GM23338 (cell line): Measurements from ENCODE around the gene RFNG.

ENCODE experiments used
- CREB1 ChIP-seq: fragments of 250-450 bp; sonication (Bioruptor Pico); IDR thresholded peaks from 2 replicates; pipeline ENCODE4 v1.5.0; 2020; ENCODE audit warnings: low read depth, mild to moderate bottlenecking, moderate library complexity
- EZH2 ChIP-seq: fragments of 200-600 bp; sonication (generic); IDR thresholded peaks from one replicate; pipeline ENCODE4 v1.8.0; 2017; ENCODE audit warnings: antibody characterized with exemption, mild to moderate bottlenecking, low read depth; ENCODE audit not compliant: unreplicated experiment
- EZH2phosphoT487 ChIP-seq: fragments of 200-600 bp; sonication (generic); IDR thresholded peaks from one replicate; pipeline ENCODE4 v1.8.1; 2018; ENCODE audit warnings: antibody characterized with exemption; ENCODE audit not compliant: unreplicated experiment
- JUNB ChIP-seq: IDR thresholded peaks from one replicate; pipeline ENCODE4 v1.6.1; 2016; ENCODE audit warnings: antibody characterized with exemption; ENCODE audit not compliant: unreplicated experiment
- NANOG ChIP-seq: IDR thresholded peaks from 2 replicates; pipeline ENCODE4 v1.6.1; 2016; ENCODE audit warnings: antibody characterized with exemption, borderline replicate concordance
- POLR2AphosphoS5 ChIP-seq: IDR thresholded peaks from 2 replicates; pipeline ENCODE4 v1.6.1; 2016; ENCODE audit warnings: antibody characterized with exemption, low read depth
- ZNF114 ChIP-seq: fragments of 250-450 bp; sonication (Bioruptor Pico); IDR thresholded peaks from 2 replicates; pipeline ENCODE4 v1.5.0; 2020; ENCODE audit warnings: mild to moderate bottlenecking, moderate library complexity
- ZNF331 ChIP-seq: fragments of 250-450 bp; sonication (Bioruptor Pico); IDR thresholded peaks from 2 replicates; pipeline ENCODE4 v1.5.0; 2020; ENCODE audit warnings: low read depth, mild to moderate bottlenecking, moderate library complexity
- TF ChIP-seq, protein P1 (sequence below), 2 experiments: fragments of 200-600 bp in 1 of 2; sonication (generic) in 1 of 2; conservative IDR thresholded peaks; 2 replicates each; pipeline versions ENCODE4 v1.5.1 to v1.6.1; 2016 to 2017; ENCODE audit warnings: antibody characterized with exemption in 2 of 2, low read depth in 2 of 2, mild to moderate bottlenecking in 2 of 2, moderate library complexity in 1 of 2
- TF ChIP-seq, protein P2 (sequence below): IDR thresholded peaks from one replicate; pipeline ENCODE4 v1.6.1; 2018; ENCODE audit warnings: antibody characterized with exemption; ENCODE audit not compliant: unreplicated experiment

DNA sequence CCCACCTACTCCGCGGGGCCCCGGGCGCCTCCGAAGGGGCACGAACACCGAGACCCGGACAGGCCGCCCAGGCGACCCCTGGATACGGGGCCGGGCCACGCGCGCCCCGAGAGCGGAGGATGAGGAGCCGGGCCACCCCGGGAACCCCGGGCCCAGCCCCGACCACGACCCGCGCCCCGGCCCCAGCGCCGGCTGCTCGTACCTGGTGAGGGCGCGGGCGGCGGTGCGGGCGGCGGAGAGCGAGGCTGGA is 46.2 kb upstream of the RFNG start:
- TF ChIP-seq, protein P1, sequence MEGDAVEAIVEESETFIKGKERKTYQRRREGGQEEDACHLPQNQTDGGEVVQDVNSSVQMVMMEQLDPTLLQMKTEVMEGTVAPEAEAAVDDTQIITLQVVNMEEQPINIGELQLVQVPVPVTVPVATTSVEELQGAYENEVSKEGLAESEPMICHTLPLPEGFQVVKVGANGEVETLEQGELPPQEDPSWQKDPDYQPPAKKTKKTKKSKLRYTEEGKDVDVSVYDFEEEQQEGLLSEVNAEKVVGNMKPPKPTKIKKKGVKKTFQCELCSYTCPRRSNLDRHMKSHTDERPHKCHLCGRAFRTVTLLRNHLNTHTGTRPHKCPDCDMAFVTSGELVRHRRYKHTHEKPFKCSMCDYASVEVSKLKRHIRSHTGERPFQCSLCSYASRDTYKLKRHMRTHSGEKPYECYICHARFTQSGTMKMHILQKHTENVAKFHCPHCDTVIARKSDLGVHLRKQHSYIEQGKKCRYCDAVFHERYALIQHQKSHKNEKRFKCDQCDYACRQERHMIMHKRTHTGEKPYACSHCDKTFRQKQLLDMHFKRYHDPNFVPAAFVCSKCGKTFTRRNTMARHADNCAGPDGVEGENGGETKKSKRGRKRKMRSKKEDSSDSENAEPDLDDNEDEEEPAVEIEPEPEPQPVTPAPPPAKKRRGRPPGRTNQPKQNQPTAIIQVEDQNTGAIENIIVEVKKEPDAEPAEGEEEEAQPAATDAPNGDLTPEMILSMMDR (conservative IDR thresholded peaks at IDR 0.05; ENCODE audit: low read depth in 2 of 2) = no peak
- TF ChIP-seq NANOG (no peak), EZH2 (no peak), POLR2AphosphoS5 (no peak), ZNF331 (no peak), EZH2phosphoT487 (no peak), CREB1 (no peak), JUNB (no peak), ZNF114 (CRISPR knock-in tag) (no peak)
- TF ChIP-seq, protein P2, sequence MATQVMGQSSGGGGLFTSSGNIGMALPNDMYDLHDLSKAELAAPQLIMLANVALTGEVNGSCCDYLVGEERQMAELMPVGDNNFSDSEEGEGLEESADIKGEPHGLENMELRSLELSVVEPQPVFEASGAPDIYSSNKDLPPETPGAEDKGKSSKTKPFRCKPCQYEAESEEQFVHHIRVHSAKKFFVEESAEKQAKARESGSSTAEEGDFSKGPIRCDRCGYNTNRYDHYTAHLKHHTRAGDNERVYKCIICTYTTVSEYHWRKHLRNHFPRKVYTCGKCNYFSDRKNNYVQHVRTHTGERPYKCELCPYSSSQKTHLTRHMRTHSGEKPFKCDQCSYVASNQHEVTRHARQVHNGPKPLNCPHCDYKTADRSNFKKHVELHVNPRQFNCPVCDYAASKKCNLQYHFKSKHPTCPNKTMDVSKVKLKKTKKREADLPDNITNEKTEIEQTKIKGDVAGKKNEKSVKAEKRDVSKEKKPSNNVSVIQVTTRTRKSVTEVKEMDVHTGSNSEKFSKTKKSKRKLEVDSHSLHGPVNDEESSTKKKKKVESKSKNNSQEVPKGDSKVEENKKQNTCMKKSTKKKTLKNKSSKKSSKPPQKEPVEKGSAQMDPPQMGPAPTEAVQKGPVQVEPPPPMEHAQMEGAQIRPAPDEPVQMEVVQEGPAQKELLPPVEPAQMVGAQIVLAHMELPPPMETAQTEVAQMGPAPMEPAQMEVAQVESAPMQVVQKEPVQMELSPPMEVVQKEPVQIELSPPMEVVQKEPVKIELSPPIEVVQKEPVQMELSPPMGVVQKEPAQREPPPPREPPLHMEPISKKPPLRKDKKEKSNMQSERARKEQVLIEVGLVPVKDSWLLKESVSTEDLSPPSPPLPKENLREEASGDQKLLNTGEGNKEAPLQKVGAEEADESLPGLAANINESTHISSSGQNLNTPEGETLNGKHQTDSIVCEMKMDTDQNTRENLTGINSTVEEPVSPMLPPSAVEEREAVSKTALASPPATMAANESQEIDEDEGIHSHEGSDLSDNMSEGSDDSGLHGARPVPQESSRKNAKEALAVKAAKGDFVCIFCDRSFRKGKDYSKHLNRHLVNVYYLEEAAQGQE = no peak
